Fibroblast of skin of left biceps (primary cell): Measurements from ENCODE around the gene MOB1A.

ENCODE experiments used
- DNase-seq, 2 experiments: peaks; one replicate each; pipeline ENCODE4 v3.0.0-alpha.2; 2013; ENCODE audit warnings: low read depth in 2 of 2

Gene MOB1A

DNA sequence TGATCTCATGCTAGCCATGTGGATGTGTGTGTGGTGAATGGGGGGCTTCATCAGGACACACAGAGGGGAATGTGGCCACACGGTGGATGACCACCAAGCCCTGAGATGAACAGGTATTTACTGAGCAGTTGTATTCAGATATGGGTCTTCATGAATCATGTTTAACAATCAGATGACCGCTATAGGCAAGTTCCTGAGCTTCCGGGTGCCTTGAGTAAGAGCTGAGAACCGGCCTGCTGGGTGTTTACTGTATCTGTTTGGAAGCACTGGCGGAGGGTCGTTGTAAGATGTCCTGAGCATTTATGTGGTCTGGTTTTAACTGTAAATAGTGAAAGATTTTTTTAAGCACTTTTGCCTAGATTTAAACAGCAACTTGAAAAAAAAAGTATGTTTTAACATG lies 74.9 kb downstream of the MOB1A start:
- no peak for DNase-seq
